ENCODE data around the gene MAEA.

MAEA gene

DNA sequence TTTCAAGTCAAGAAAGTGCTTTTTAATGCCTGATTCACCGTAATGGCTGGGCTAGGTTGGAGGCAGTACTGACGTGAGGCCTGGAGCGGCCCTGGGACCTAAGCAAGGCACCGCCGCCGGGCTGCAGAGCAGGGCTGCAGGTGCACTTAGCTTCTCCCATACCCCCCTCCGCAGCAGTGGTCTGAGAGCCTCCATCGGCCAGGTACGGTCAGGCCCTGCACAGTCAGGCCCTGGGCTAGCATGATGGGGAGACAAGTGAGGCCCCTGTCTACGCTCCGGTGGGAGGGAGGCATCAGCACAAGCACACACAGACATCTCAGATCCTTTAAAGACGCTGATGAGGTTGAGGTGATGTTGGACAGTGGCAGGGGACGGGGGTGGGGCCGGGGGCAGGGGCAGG, 4.7 kb downstream of the MAEA start:
- 100% methylated on average over 6 of the region's 14 CpGs for WGBS (ENCODE audit: insufficient coverage)
- H3K9me3 ChIP-seq (ENCODE audit: control extremely low read depth in 1 of 5, control insufficient read depth in 4 of 5, insufficient read depth in 2 of 5, low read depth in 1 of 5, low read length in 4 of 5), result no peaks in the 10 kb centered on the region
- POLR2A ChIA-PET, result no interaction called here
- DNase-seq, result no peak
- CTCF ChIA-PET, result interaction anchor here (1.0 kb wide), 1 partner anchor 52 kb away, joined by 3 read pairs; the partner anchor contains the start of gene UVSSA
- H3K27me3 ChIP-seq (replicated peaks in 2 of 5; ENCODE audit: control insufficient read depth in 4 of 5, insufficient read depth in 5 of 5, low read length in 4 of 5), result no peaks in the 10 kb centered on the region
- peaks cover 7 to 37% (median 21%) of the 10 kb centered on the region in 4 experiments for H3K36me3 ChIP-seq (ENCODE audit: control insufficient read depth in 4 of 4, insufficient read depth in 4 of 4, low read length in 3 of 4)
- H3K4me3 ChIP-seq (ENCODE audit: control insufficient read depth in 1 of 7, extremely low read depth in 1 of 7, insufficient read depth in 4 of 7, low read depth in 2 of 7, low read length in 6 of 7), result no peak overlapping the region
- peaks cover 3 to 26% (median 16%) of the 10 kb centered on the region in 4 experiments for H3K4me1 ChIP-seq (ENCODE audit: control extremely low read depth in 1 of 4, control insufficient read depth in 4 of 4, insufficient read depth in 4 of 4, low read length in 3 of 4)
- H3K27ac ChIP-seq (ENCODE audit: insufficient read depth in 1 of 2, low read depth in 1 of 2, low read length in 2 of 2, poor library complexity in 1 of 2, severe bottlenecking in 2 of 2), result peak overlapping the region in 1 of 2 experiments; percentile 25

DNA sequence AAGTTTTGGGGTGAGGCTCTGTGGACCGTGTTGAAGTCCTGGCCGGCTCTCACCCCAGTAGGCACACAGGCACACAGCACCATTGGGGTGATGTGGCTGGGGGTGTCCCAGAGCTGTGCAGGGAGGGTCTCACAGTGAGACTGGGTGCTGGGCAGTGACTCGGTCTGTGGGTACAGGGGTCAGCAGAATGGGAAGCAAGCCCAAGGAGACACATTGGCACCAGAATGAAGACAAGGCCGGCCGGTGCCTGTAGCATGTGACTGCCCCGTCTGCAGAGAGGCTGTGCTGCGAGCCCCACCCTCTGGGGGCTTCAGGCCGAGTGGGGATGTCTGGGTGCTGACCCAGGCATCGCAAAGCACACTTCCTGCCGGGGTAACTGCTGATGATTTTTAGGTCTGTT, 5.2 kb downstream of the MAEA start:
- Histone ChIP-seq H3K27ac (ENCODE audit: insufficient read depth in 1 of 2, low read depth in 1 of 2, low read length in 2 of 2, poor library complexity in 1 of 2, severe bottlenecking in 2 of 2) (no peak overlapping the region), H3K4me3 (ENCODE audit: control insufficient read depth in 1 of 7, extremely low read depth in 1 of 7, insufficient read depth in 4 of 7, low read depth in 2 of 7, low read length in 6 of 7) (no peak overlapping the region), H3K27me3 (replicated peaks in 2 of 5; ENCODE audit: control insufficient read depth in 4 of 5, insufficient read depth in 5 of 5, low read length in 4 of 5) (no peaks in the 10 kb centered on the region), H3K4me1 (ENCODE audit: control extremely low read depth in 1 of 4, control insufficient read depth in 4 of 4, insufficient read depth in 4 of 4, low read length in 3 of 4) (peaks cover 3 to 26% (median 16%) of the 10 kb centered on the region in 4 experiments), H3K36me3 (ENCODE audit: control insufficient read depth in 4 of 4, insufficient read depth in 4 of 4, low read length in 3 of 4) (peaks cover 7 to 42% (median 23%) of the 10 kb centered on the region in 4 experiments), H3K9me3 (ENCODE audit: control extremely low read depth in 1 of 5, control insufficient read depth in 4 of 5, insufficient read depth in 2 of 5, low read depth in 1 of 5, low read length in 4 of 5) (no peaks in the 10 kb centered on the region)
- WGBS (ENCODE audit: insufficient coverage), result 86% methylated on average over 8 of the region's 10 CpGs
- CTCF ChIA-PET, result interaction anchor here (0.6 to 1.0 kb wide), 2 partner anchors 52 to 620 kb away, joined by 3 to 4 read pairs; partner anchors contain the start of gene UVSSA
- no peak for DNase-seq
- POLR2A ChIA-PET, result no interaction called here

DNA sequence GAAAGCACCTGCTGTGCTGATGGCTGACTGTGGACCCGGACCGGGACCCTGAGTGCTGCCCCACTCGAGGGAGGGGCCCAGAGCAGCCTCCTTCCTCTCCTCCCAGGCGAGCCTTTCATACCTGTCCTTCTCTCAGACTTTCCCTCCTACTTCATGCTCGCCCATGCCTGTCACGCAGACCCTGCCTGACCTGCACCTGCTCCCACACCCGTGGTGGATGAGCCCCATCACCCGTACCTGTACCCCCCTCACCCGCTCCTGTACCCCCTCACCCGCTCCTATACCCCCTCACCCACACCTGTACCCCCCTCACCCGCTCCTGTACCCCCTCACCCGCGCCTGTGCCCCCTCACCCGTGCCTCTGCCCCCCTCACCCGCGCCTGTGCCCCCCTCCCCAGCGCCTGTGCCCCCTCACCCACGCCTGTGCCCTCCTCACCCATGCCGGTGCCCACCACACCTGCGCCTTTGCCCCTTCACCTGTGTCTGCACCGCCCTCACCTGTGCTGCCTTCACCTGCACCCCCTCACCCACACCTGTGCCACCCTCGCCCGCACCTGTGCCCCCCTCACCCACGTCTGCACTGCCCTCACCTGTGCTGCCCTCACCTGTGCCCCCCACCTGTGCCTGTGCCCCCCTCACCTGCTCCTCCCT, 5.8 kb downstream of the MAEA start:
- no peak for DNase-seq
- Histone ChIP-seq H3K4me1 (ENCODE audit: control extremely low read depth in 1 of 4, control insufficient read depth in 4 of 4, insufficient read depth in 4 of 4, low read length in 3 of 4) (peaks cover 3 to 23% (median 15%) of the 10 kb centered on the region in 4 experiments), H3K9me3 (ENCODE audit: control extremely low read depth in 1 of 5, control insufficient read depth in 4 of 5, insufficient read depth in 2 of 5, low read depth in 1 of 5, low read length in 4 of 5) (no peaks in the 10 kb centered on the region), H3K27ac (ENCODE audit: insufficient read depth in 1 of 2, low read depth in 1 of 2, low read length in 2 of 2, poor library complexity in 1 of 2, severe bottlenecking in 2 of 2) (no peak overlapping the region), H3K4me3 (ENCODE audit: control insufficient read depth in 1 of 7, extremely low read depth in 1 of 7, insufficient read depth in 4 of 7, low read depth in 2 of 7, low read length in 6 of 7) (no peak overlapping the region), H3K27me3 (replicated peaks in 2 of 5; ENCODE audit: control insufficient read depth in 4 of 5, insufficient read depth in 5 of 5, low read length in 4 of 5) (no peaks in the 10 kb centered on the region), H3K36me3 (ENCODE audit: control insufficient read depth in 4 of 4, insufficient read depth in 4 of 4, low read length in 3 of 4) (peaks cover 13 to 48% (median 26%) of the 10 kb centered on the region in 4 experiments)
- WGBS (ENCODE audit: insufficient coverage), result 93% methylated on average over 10 of the region's 24 CpGs
- CTCF ChIA-PET, result interaction anchor here (0.6 to 1.0 kb wide), 2 partner anchors 51 to 620 kb away, joined by 3 to 4 read pairs; partner anchors contain the start of gene UVSSA
- POLR2A ChIA-PET, result no interaction called here

DNA sequence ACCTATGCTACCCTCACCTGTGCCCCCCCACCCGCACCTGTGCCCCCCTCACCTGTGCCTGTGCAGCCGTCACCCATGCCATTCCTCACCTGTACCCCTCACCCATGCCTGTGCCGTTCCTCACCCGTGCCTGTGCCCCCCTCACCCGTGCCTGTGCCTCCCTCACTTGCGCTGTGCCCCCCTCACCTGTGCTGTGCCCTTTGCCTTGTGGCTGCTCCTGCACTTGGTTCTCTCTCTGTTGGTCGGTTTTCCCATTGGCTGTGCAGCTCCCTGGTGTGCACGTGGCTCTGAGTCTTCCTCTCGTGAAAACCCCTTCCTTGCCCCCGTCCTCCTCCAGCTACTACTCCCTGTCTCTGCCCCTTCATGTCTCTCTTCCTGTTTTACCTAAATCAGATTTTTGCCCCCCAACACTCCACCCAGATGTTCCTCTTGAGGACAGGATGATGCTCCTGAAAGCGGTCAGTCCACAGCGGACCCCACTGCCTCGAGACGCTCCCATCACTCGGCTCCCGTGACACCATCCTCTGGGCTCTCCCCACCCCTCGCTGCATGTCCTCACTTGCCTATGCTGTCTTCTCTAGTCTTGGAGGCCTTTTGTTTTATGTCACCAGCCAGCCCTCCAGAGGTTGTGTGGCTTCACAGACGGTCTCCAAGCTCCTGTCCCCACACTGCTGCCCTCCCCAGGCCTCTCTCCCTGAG, 6.8 kb downstream of the MAEA start:
- ChIA-PET CTCF (no interaction called here), POLR2A (interaction anchor here (0.6 kb wide), 1 partner anchor 45 kb away, joined by 3 read pairs; no protein-coding TSS in a partner anchor)
- WGBS (ENCODE audit: insufficient coverage), result 95% methylated on average over 17 of the region's 18 CpGs
- Histone ChIP-seq H3K36me3 (ENCODE audit: control insufficient read depth in 4 of 4, insufficient read depth in 4 of 4, low read length in 3 of 4) (peaks cover 16 to 57% (median 32%) of the 10 kb centered on the region in 4 experiments), H3K27me3 (replicated peaks in 2 of 5; ENCODE audit: control insufficient read depth in 4 of 5, insufficient read depth in 5 of 5, low read length in 4 of 5) (no peaks in the 10 kb centered on the region), H3K4me1 (ENCODE audit: control extremely low read depth in 1 of 4, control insufficient read depth in 4 of 4, insufficient read depth in 4 of 4, low read length in 3 of 4) (peaks cover 0 to 13% (median 5%) of the 10 kb centered on the region in 4 experiments), H3K4me3 (ENCODE audit: control insufficient read depth in 1 of 7, extremely low read depth in 1 of 7, insufficient read depth in 4 of 7, low read depth in 2 of 7, low read length in 6 of 7) (no peak overlapping the region), H3K9me3 (ENCODE audit: control extremely low read depth in 1 of 5, control insufficient read depth in 4 of 5, insufficient read depth in 2 of 5, low read depth in 1 of 5, low read length in 4 of 5) (no peaks in the 10 kb centered on the region), H3K27ac (ENCODE audit: insufficient read depth in 1 of 2, low read depth in 1 of 2, low read length in 2 of 2, poor library complexity in 1 of 2, severe bottlenecking in 2 of 2) (no peak overlapping the region)
- no peak for DNase-seq

DNA sequence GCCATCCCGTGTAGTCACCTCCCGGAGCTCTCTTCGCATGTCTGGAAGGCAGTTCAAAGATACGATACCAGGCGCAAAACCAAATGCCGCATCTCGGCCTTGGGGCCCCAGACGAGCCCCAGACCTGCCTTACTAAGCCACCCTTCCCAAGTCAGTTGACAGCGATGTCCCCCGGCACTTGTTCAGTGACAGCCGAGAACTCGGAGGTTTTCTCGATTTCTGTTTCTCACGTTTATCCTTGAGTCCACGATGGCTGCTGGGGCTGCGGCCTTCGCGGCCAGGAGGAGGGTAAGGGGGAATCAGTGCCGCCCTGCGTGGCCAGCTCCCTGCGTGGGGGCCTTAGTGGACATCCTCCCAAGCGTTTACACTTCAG, 7.3 kb downstream of the MAEA start:
- Histone ChIP-seq H3K9me3 (ENCODE audit: control extremely low read depth in 1 of 5, control insufficient read depth in 4 of 5, insufficient read depth in 2 of 5, low read depth in 1 of 5, low read length in 4 of 5) (no peaks in the 10 kb centered on the region), H3K36me3 (ENCODE audit: control insufficient read depth in 4 of 4, insufficient read depth in 4 of 4, low read length in 3 of 4) (peaks cover 16 to 57% (median 32%) of the 10 kb centered on the region in 4 experiments), H3K4me1 (ENCODE audit: control extremely low read depth in 1 of 4, control insufficient read depth in 4 of 4, insufficient read depth in 4 of 4, low read length in 3 of 4) (peaks cover 0 to 12% (median 4%) of the 10 kb centered on the region in 4 experiments), H3K4me3 (ENCODE audit: control insufficient read depth in 1 of 7, extremely low read depth in 1 of 7, insufficient read depth in 4 of 7, low read depth in 2 of 7, low read length in 6 of 7) (no peak overlapping the region), H3K27me3 (replicated peaks in 2 of 5; ENCODE audit: control insufficient read depth in 4 of 5, insufficient read depth in 5 of 5, low read length in 4 of 5) (no peaks in the 10 kb centered on the region), H3K27ac (ENCODE audit: insufficient read depth in 1 of 2, low read depth in 1 of 2, low read length in 2 of 2, poor library complexity in 1 of 2, severe bottlenecking in 2 of 2) (no peak overlapping the region)
- DNase-seq, result no peak
- ChIA-PET CTCF (no interaction called here), POLR2A (interaction anchor here (0.6 kb wide), 1 partner anchor 46 kb away, joined by 3 read pairs; no protein-coding TSS in a partner anchor)
- WGBS (ENCODE audit: insufficient coverage), result 98% methylated on average over 16 of the region's 22 CpGs

DNA sequence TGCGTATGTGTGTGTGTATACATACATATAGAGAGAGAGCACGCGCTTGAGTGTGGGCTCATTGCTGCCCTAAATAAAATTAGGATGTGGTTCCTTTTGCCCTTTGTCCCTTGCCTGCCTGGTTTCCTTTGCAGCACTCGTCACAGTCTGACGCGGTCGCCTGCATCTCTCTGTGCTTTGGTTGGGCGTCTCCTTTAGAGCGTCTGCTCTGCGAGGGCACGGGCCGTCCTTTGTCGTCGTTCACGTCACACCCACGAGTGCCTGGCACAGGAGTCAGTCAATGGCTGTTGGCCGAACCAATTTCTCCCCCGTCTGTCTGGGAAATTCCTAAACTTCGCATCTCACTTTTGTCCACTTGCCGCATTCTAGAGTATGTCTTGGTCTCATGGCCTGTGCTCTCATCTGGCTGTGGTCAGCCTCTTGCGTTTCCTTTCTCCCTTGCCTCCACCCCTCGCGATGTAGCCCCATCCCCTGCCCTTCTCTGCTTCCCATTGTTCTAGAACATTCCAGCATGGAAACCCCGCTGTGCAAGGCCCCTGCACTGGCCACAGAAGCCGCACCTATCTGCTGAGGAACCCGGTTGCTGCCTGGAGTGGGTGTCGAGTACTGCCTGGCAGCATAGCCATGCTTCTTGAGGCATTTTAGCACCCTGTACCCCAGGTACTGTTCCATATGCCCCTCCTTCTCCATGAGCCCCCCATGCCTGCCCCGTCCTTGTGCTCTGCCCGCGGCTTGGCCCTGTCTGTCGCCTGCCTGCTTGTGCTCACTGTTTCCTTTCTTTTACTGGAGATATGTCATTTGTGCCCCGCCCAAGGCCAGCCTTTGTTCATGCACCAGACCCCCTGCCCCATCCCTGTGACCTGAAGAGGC, 8.0 kb downstream of the MAEA start:
- H3K36me3 ChIP-seq (ENCODE audit: control insufficient read depth in 4 of 4, insufficient read depth in 4 of 4, low read length in 3 of 4), result peaks cover 16 to 51% (median 32%) of the 10 kb centered on the region in 4 experiments
- H3K27me3 ChIP-seq (replicated peaks in 2 of 5; ENCODE audit: control insufficient read depth in 4 of 5, insufficient read depth in 5 of 5, low read length in 4 of 5), result no peaks in the 10 kb centered on the region
- H3K27ac ChIP-seq (ENCODE audit: insufficient read depth in 1 of 2, low read depth in 1 of 2, low read length in 2 of 2, poor library complexity in 1 of 2, severe bottlenecking in 2 of 2), result no peak overlapping the region
- peaks cover 0 to 8% (median 2%) of the 10 kb centered on the region in 4 experiments for H3K4me1 ChIP-seq (ENCODE audit: control extremely low read depth in 1 of 4, control insufficient read depth in 4 of 4, insufficient read depth in 4 of 4, low read length in 3 of 4)
- ChIA-PET CTCF (no interaction called here), POLR2A (interaction anchor here (0.6 kb wide), 1 partner anchor 47 kb away, joined by 3 read pairs; no protein-coding TSS in a partner anchor)
- no peak overlapping the region for H3K4me3 ChIP-seq (ENCODE audit: control insufficient read depth in 1 of 7, extremely low read depth in 1 of 7, insufficient read depth in 4 of 7, low read depth in 2 of 7, low read length in 6 of 7)
- no peaks in the 10 kb centered on the region for H3K9me3 ChIP-seq (ENCODE audit: control extremely low read depth in 1 of 5, control insufficient read depth in 4 of 5, insufficient read depth in 2 of 5, low read depth in 1 of 5, low read length in 4 of 5)
- no peak for DNase-seq
- WGBS (ENCODE audit: insufficient coverage), result 97% methylated on average over 27 of the region's 32 CpGs
